ENCODE measurements around the gene TNS1. TPM values are rescaled to one million over a fixed set of nuclear protein-coding genes. Genes with fewer than 3 reads are reported as not detected.

The TNS1 gene
- total and polyA plus RNA-seq, 2 donors from 2014 or later, result 44.8 to 471 TPM

- FAIRE-seq (no peak), DNase-seq (no peak)
- Histone ChIP-seq H3K4me3 (ENCODE audit: low read length in 3 of 3) (no peak overlapping the region), H3K9ac (ENCODE audit: low read length in 3 of 3) (no peak overlapping the region), H3K36me3 (ENCODE audit: control insufficient read depth in 2 of 3, insufficient read depth in 3 of 3, low read length in 3 of 3) (peaks cover 0 to 45% (median 17%) of the 10 kb centered on the region in 3 donors), H3K9me3 (ENCODE audit: control insufficient read depth in 2 of 3, insufficient read depth in 1 of 3, low read length in 3 of 3) (no peaks in the 10 kb centered on the region), H3K4me1 (ENCODE audit: control insufficient read depth in 2 of 3, insufficient read depth in 2 of 3, low read depth in 1 of 3, low read length in 3 of 3) (peaks cover 0 to 46% (median 31%) of the 10 kb centered on the region in 3 donors), H3K27me3 (ENCODE audit: control insufficient read depth, insufficient read depth, low read length) (no peaks in the 10 kb centered on the region), H3K27ac (ENCODE audit: low read depth in 2 of 2, low read length in 2 of 2) (no peak overlapping the region)
- intact Hi-C loops (cut with DNase I), result no loop called here
- no peak for TF ChIP-seq CTCF (IDR thresholded peaks at IDR 0.05; ENCODE audit: borderline replicate concordance, extremely low read depth, insufficient read depth)
Observed at GRCh38 chr2:217853301-217853881, 149.4 kb downstream of the TNS1 start.

- TF ChIP-seq CTCF (IDR thresholded peaks at IDR 0.05; ENCODE audit: borderline replicate concordance, extremely low read depth, insufficient read depth), result no peak
- peaks cover 0 to 52% (median 20%) of the 10 kb centered on the region in 3 donors for H3K36me3 ChIP-seq (ENCODE audit: control insufficient read depth in 2 of 3, insufficient read depth in 3 of 3, low read length in 3 of 3)
- H3K27ac ChIP-seq (ENCODE audit: low read depth in 2 of 2, low read length in 2 of 2), result no peak overlapping the region
- no peak for DNase-seq
- no peak for FAIRE-seq
- no peaks in the 10 kb centered on the region for H3K27me3 ChIP-seq (ENCODE audit: control insufficient read depth, insufficient read depth, low read length)
- no peak overlapping the region for H3K9ac ChIP-seq (ENCODE audit: low read length in 3 of 3)
- intact Hi-C loops (cut with DNase I), result no loop called here
- no peak overlapping the region for H3K4me3 ChIP-seq (ENCODE audit: low read length in 3 of 3)
- H3K4me1 ChIP-seq (ENCODE audit: control insufficient read depth in 2 of 3, insufficient read depth in 2 of 3, low read depth in 1 of 3, low read length in 3 of 3), result peaks cover 0 to 39% (median 25%) of the 10 kb centered on the region in 3 donors
- no peaks in the 10 kb centered on the region for H3K9me3 ChIP-seq (ENCODE audit: control insufficient read depth in 2 of 3, insufficient read depth in 1 of 3, low read length in 3 of 3)
Observed at GRCh38 chr2:217852555-217853211, 150.1 kb downstream of the TNS1 start.

GRCh38 chr2:217851191-217852020, 151.4 kb downstream of the TNS1 start:
- H3K9me3 ChIP-seq (ENCODE audit: control insufficient read depth in 2 of 3, insufficient read depth in 1 of 3, low read length in 3 of 3), result no peaks in the 10 kb centered on the region
- peaks cover 0 to 57% (median 31%) of the 10 kb centered on the region in 3 donors for H3K36me3 ChIP-seq (ENCODE audit: control insufficient read depth in 2 of 3, insufficient read depth in 3 of 3, low read length in 3 of 3)
- no peak for DNase-seq
- no peak for FAIRE-seq
- peak overlapping the region in 1 of 2 donors; percentile 76 for H3K27ac ChIP-seq (ENCODE audit: low read depth in 2 of 2, low read length in 2 of 2)
- H3K9ac ChIP-seq (ENCODE audit: low read length in 3 of 3), result peak overlapping the region in 1 of 3 donors; percentile 20
- H3K4me3 ChIP-seq (ENCODE audit: low read length in 3 of 3), result no peak overlapping the region
- no peak for TF ChIP-seq CTCF (IDR thresholded peaks at IDR 0.05; ENCODE audit: borderline replicate concordance, extremely low read depth, insufficient read depth)
- no peaks in the 10 kb centered on the region for H3K27me3 ChIP-seq (ENCODE audit: control insufficient read depth, insufficient read depth, low read length)
- intact Hi-C loops (cut with DNase I), result no loop called here
- H3K4me1 ChIP-seq (ENCODE audit: control insufficient read depth in 2 of 3, insufficient read depth in 2 of 3, low read depth in 1 of 3, low read length in 3 of 3), result peaks cover 0 to 36% (median 23%) of the 10 kb centered on the region in 3 donors
